Caco-2 (cell line): ENCODE data around the gene HDHD3. TPM values are rescaled to one million over a fixed set of nuclear protein-coding genes. Genes with fewer than 3 reads are reported as not detected.

Experiments used
- BruUV-seq: library from RNA; stranded (reverse); fragments of 400-500 nt; replicated peaks from 2 replicates; lab custom pipeline; 2021; lab: Mats Ljungman, UMichigan
- CTCF ChIA-PET: fragments of 300-600 bp; sonication (Branson Sonifier 250); formaldehyde crosslinking; loops from one replicate; lab custom pipeline; 2022; ENCODE audit warnings: antibody characterized with exemption; lab: Charles Lee
- POLR2A ChIA-PET: fragments of 300-600 bp; sonication (Branson Sonifier 250); formaldehyde crosslinking; loops from one replicate; lab custom pipeline; 2022; ENCODE audit warnings: antibody characterized with exemption; lab: Charles Lee
- DNase-seq, 2 experiments: peaks; one replicate each; pipeline versions ENCODE4 v3.0.0 to v3.0.0-alpha.2; 2020 to 2022
- H3K27me3 ChIP-seq: replicated peaks from 2 replicates; pipeline ENCODE4 v1.6.0; 2011; ENCODE audit warnings: low read length; ENCODE audit not compliant: control insufficient read depth, insufficient read depth
- H3K36me3 ChIP-seq: 2 replicates; pipeline ENCODE4 v1.5.1; 2011; ENCODE audit warnings: low read length; ENCODE audit not compliant: control insufficient read depth, insufficient read depth
- H3K4me1 ChIP-seq: fragments of 250-450 bp; sonication (Bioruptor Pico); 2 replicates; pipeline ENCODE4 v1.5.1; 2020; ENCODE audit warnings: mild to moderate bottlenecking
- H3K4me3 ChIP-seq: 2 replicates; pipeline ENCODE4 v1.5.1; 2011; ENCODE audit warnings: low read depth, mild to moderate bottlenecking, control low read depth, low read length
- H3K9me3 ChIP-seq: fragments of 250-450 bp; sonication (Bioruptor Pico); 2 replicates; pipeline ENCODE4 v1.5.1; 2020; ENCODE audit warnings: mild to moderate bottlenecking, moderate library complexity
- H3K27ac Mint-ChIP-seq: one replicate; pipeline ENCODE4 v1.8.0; 2022; ENCODE audit warnings: mixed read lengths; ENCODE audit not compliant: unreplicated experiment
- H3K27me3 Mint-ChIP-seq: one replicate; pipeline ENCODE4 v1.8.0; 2022; ENCODE audit warnings: mixed read lengths; ENCODE audit not compliant: insufficient read depth, unreplicated experiment
- H3K36me3 Mint-ChIP-seq: one replicate; pipeline ENCODE4 v1.8.0; 2022; ENCODE audit warnings: mild to moderate bottlenecking, mixed read lengths; ENCODE audit not compliant: insufficient read depth, unreplicated experiment
- H3K4me1 Mint-ChIP-seq: one replicate; pipeline ENCODE4 v1.8.0; 2022; ENCODE audit warnings: low read depth, mixed read lengths; ENCODE audit not compliant: unreplicated experiment
- H3K4me3 Mint-ChIP-seq: one replicate; pipeline ENCODE4 v1.8.0; 2022; ENCODE audit warnings: mild to moderate bottlenecking, moderate library complexity, mixed read lengths; ENCODE audit not compliant: unreplicated experiment
- H3K9me3 Mint-ChIP-seq: one replicate; pipeline ENCODE4 v1.8.0; 2022; ENCODE audit warnings: mixed read lengths; ENCODE audit not compliant: unreplicated experiment
- intact Hi-C: fragments of 100-400 bp; cut with micrococcal nuclease; formaldehyde crosslinking; loops from one replicate; pipeline ENCODE4 v1.10.0; 2022; ENCODE audit not compliant: unreplicated experiment
- total RNA-seq: library from RNA; stranded (reverse); gene quantifications from 2 replicates; pipeline ENCODE4 v1.2.3, GENCODE V29; 2022
- TF ChIP-seq, protein P1 (sequence below), 2 experiments: fragments of 200-600 bp in 1 of 2; IDR thresholded peaks; 1 replicate in 1 of 2; 2 replicates in 1 of 2; pipeline versions ENCODE4 v1.5.1 to v1.8.0; 2011 to 2022; ENCODE audit warnings: antibody characterized with exemption in 1 of 2, control low read depth in 1 of 2, inconsistent platforms in 1 of 2, low read depth in 1 of 2, low read length in 1 of 2, mild to moderate bottlenecking in 1 of 2, moderate library complexity in 1 of 2; ENCODE audit not compliant: insufficient read depth in 1 of 2, severe bottlenecking in 1 of 2, unreplicated experiment in 1 of 2

Gene HDHD3
- total RNA-seq, 1 experiment from 2014 or later: 64.9 TPM

DNA sequence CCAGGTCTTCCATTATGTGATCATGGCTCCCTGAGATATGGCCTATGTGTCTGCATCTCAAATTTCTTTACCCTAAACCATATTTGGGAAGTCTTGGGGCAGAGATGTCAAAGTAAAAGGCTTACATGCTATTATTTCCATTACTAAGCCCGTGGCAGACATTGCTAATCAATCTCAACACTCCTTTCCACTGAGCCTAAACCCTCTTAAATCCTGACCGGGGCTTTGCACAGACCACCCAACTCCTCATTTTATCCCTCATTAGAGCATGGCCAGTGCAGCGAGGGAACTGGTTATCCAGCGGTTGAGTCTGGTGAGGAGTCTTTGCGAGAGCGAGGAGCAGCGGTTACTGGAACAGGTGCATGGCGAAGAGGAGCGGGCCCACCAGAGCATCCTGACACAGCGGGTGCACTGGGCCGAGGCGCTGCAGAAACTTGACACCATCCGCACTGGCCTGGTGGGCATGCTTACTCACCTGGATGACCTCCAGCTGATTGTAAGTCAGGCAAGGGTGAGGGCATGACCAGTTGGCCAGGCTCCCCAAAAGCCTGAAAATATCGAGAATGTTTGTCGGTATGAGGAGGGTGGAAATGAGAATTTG, 16.4 kb downstream of the HDHD3 start:
- no peaks in the 10 kb centered on the region for H3K36me3 Mint-ChIP-seq
- Histone ChIP-seq H3K27me3 (no peaks in the 10 kb centered on the region), H3K36me3 (no peaks in the 10 kb centered on the region), H3K9me3 (no peaks in the 10 kb centered on the region), H3K4me1 (no peaks in the 10 kb centered on the region), H3K4me3 (no peak overlapping the region)
- H3K4me1 Mint-ChIP-seq: no peaks in the 10 kb centered on the region
- BruUV-seq: no TSS peak
- ChIA-PET POLR2A (no interaction called here), CTCF (no interaction called here)
- no peak overlapping the region for H3K4me3 Mint-ChIP-seq
- intact Hi-C loops: no loop called here
- no peaks in the 10 kb centered on the region for H3K9me3 Mint-ChIP-seq
- H3K27me3 Mint-ChIP-seq: no peaks in the 10 kb centered on the region
- no peak for DNase-seq
- TF ChIP-seq, protein P1, sequence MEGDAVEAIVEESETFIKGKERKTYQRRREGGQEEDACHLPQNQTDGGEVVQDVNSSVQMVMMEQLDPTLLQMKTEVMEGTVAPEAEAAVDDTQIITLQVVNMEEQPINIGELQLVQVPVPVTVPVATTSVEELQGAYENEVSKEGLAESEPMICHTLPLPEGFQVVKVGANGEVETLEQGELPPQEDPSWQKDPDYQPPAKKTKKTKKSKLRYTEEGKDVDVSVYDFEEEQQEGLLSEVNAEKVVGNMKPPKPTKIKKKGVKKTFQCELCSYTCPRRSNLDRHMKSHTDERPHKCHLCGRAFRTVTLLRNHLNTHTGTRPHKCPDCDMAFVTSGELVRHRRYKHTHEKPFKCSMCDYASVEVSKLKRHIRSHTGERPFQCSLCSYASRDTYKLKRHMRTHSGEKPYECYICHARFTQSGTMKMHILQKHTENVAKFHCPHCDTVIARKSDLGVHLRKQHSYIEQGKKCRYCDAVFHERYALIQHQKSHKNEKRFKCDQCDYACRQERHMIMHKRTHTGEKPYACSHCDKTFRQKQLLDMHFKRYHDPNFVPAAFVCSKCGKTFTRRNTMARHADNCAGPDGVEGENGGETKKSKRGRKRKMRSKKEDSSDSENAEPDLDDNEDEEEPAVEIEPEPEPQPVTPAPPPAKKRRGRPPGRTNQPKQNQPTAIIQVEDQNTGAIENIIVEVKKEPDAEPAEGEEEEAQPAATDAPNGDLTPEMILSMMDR (IDR thresholded peaks at IDR 0.05; ENCODE audit: insufficient read depth in 1 of 2, low read depth in 1 of 2, low read length in 1 of 2, severe bottlenecking in 1 of 2, unreplicated experiment in 1 of 2): no peak
- no peak overlapping the region for H3K27ac Mint-ChIP-seq

DNA sequence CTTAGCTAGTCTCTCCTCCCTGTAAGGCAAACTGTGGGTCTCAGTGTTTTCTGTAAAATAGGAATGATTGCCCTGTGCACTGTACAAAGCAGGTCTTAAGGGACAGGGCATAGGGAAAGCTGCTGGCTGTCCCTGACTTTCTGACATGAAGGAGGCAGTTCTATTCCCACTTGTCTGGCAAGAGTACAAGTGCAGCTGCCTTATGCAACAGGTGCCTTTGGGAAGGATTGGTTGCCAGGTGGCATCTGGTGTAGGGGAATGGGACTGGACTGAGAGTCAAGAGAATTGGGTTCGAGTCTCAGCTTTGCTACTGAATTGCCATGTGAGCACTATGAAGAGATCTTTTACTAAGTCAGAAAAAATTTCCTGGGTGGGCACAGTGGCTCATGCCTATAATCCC, 17.4 kb downstream of the HDHD3 start:
- intact Hi-C loops: no loop called here
- Histone ChIP-seq H3K4me1 (no peaks in the 10 kb centered on the region), H3K4me3 (no peak overlapping the region), H3K27me3 (no peaks in the 10 kb centered on the region), H3K36me3 (no peaks in the 10 kb centered on the region), H3K9me3 (no peaks in the 10 kb centered on the region)
- Mint-ChIP-seq H3K4me3 (no peak overlapping the region), H3K4me1 (no peaks in the 10 kb centered on the region), H3K27me3 (no peaks in the 10 kb centered on the region), H3K9me3 (no peaks in the 10 kb centered on the region), H3K36me3 (no peaks in the 10 kb centered on the region), H3K27ac (no peak overlapping the region)
- ChIA-PET CTCF (no interaction called here), POLR2A (no interaction called here)
- TF ChIP-seq, protein P1 (IDR thresholded peaks at IDR 0.05; ENCODE audit: insufficient read depth in 1 of 2, low read depth in 1 of 2, low read length in 1 of 2, severe bottlenecking in 1 of 2, unreplicated experiment in 1 of 2): no peak
- BruUV-seq: no TSS peak
- no peak for DNase-seq

DNA sequence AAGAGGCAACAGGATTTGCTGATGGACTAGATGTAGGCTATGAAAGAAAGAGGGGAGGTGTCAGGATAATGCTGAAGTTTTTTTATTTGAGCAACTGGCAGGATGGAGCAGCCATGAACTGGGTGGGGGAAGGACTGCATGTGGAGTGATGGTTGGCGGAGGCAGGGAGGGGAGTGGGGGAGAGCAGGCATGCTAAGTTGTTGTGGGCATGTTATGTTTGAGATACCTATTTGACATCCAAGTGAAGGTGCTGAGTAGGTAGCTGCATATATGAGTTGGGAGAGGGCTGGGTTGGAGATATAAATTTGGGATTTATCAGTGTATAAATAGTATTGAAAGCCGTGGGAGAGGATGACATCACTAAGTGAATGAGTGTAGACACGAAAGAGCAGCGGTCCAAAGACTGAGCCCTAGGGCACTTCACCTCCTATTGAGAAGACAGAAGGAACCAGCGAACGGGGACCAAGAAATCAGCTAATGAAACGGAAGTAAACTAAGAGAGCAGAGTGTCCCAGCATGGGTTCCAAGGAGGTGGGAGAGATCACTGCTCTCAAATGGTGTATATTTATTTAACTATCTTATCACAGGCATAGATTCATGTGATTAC, 20.0 kb downstream of the HDHD3 start:
- no TSS peak for BruUV-seq
- H3K9me3 Mint-ChIP-seq: no peaks in the 10 kb centered on the region
- POLR2A ChIA-PET: no interaction called here

More for the DNA sequence above, 20.0 kb downstream of the HDHD3 start:
- no peaks in the 10 kb centered on the region for H3K36me3 Mint-ChIP-seq
- no peak for DNase-seq
- H3K4me1 ChIP-seq: no peaks in the 10 kb centered on the region
- H3K36me3 ChIP-seq: no peaks in the 10 kb centered on the region
- CTCF ChIA-PET: no interaction called here
- H3K27me3 ChIP-seq: no peaks in the 10 kb centered on the region
- no peak overlapping the region for H3K4me3 Mint-ChIP-seq
- intact Hi-C loops: no loop called here
- no peaks in the 10 kb centered on the region for H3K4me1 Mint-ChIP-seq
- no peak overlapping the region for H3K4me3 ChIP-seq
- no peak overlapping the region for H3K27ac Mint-ChIP-seq
- H3K27me3 Mint-ChIP-seq: no peaks in the 10 kb centered on the region
- H3K9me3 ChIP-seq: no peaks in the 10 kb centered on the region
- TF ChIP-seq, protein P1 (IDR thresholded peaks at IDR 0.05; ENCODE audit: insufficient read depth in 1 of 2, low read depth in 1 of 2, low read length in 1 of 2, severe bottlenecking in 1 of 2, unreplicated experiment in 1 of 2): no peak
